Measurements from ENCODE around the gene SIPA1L3. TPM values are rescaled to one million over a fixed set of nuclear protein-coding genes. Genes with fewer than 3 reads are reported as not detected.

SIPA1L3 gene
- total and polyA plus RNA-seq, 8 donors, result 2.9 to 211 (median 24.3) TPM

- Histone ChIP-seq H3K9me3 (no peaks in the 10 kb centered on the region), H3K27me3 (no peaks in the 10 kb centered on the region), H3K36me3 (peaks cover 0 to 7% (median 0%) of the 10 kb centered on the region in 4 donors), H3K4me3 (no peak overlapping the region), H3K27ac (no peak overlapping the region), H3K4me1 (no peaks in the 10 kb centered on the region)
- DNase-seq, result no peak
- TF ChIP-seq POLR2A (IDR thresholded peaks at IDR 0.05) (no peak), POLR2AphosphoS5 (IDR thresholded peaks at IDR 0.05) (no peak), EP300 (IDR thresholded peaks at IDR 0.05) (no peak)
- TF ChIP-seq, protein P1, sequence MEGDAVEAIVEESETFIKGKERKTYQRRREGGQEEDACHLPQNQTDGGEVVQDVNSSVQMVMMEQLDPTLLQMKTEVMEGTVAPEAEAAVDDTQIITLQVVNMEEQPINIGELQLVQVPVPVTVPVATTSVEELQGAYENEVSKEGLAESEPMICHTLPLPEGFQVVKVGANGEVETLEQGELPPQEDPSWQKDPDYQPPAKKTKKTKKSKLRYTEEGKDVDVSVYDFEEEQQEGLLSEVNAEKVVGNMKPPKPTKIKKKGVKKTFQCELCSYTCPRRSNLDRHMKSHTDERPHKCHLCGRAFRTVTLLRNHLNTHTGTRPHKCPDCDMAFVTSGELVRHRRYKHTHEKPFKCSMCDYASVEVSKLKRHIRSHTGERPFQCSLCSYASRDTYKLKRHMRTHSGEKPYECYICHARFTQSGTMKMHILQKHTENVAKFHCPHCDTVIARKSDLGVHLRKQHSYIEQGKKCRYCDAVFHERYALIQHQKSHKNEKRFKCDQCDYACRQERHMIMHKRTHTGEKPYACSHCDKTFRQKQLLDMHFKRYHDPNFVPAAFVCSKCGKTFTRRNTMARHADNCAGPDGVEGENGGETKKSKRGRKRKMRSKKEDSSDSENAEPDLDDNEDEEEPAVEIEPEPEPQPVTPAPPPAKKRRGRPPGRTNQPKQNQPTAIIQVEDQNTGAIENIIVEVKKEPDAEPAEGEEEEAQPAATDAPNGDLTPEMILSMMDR (IDR thresholded peaks at IDR 0.05), result no peak
- WGBS, 5 donors, result 87 to 96% (median 95%) methylated on average over 6 of the region's 6 CpGs
- intact Hi-C loops (cut with DNase I; ENCODE audit: low total_unique reads), result no loop called here
Observed at GRCh38 chr19:38015216-38015615, 108.2 kb downstream of the SIPA1L3 start.

GRCh38 chr19:38015761-38016160 is 108.8 kb downstream of the SIPA1L3 start:
- intact Hi-C loops (cut with DNase I; ENCODE audit: low total_unique reads), result no loop called here
- Histone ChIP-seq H3K27me3 (no peaks in the 10 kb centered on the region), H3K27ac (no peak overlapping the region), H3K36me3 (peaks cover 0 to 5% (median 0%) of the 10 kb centered on the region in 4 donors), H3K4me3 (no peak overlapping the region), H3K9me3 (no peaks in the 10 kb centered on the region), H3K4me1 (no peaks in the 10 kb centered on the region)
- WGBS, 5 donors, result 92 to 94% (median 93%) methylated on average over 7 of the region's 7 CpGs
- no peak for DNase-seq
- TF ChIP-seq POLR2A (IDR thresholded peaks at IDR 0.05), result no peak
- TF ChIP-seq, protein P1 (IDR thresholded peaks at IDR 0.05), result no peak
- no peak for TF ChIP-seq POLR2AphosphoS5 (IDR thresholded peaks at IDR 0.05)
- TF ChIP-seq EP300 (IDR thresholded peaks at IDR 0.05), result no peak

GRCh38 chr19:38017401-38018151 is 110.6 kb downstream of the SIPA1L3 start:
- no peaks in the 10 kb centered on the region for H3K27me3 ChIP-seq
- H3K4me3 ChIP-seq, result no peak overlapping the region
- no peaks in the 10 kb centered on the region for H3K9me3 ChIP-seq
- TF ChIP-seq POLR2AphosphoS5 (IDR thresholded peaks at IDR 0.05), result no peak
- TF ChIP-seq, protein P1 (IDR thresholded peaks at IDR 0.05), result no peak
- TF ChIP-seq EP300 (IDR thresholded peaks at IDR 0.05), result no peak
- no peak for TF ChIP-seq POLR2A (IDR thresholded peaks at IDR 0.05)
- DNase-seq, result no peak
- WGBS, 5 donors, result 87 to 99% (median 95%) methylated on average over 6 of the region's 6 CpGs
- H3K27ac ChIP-seq, result no peak overlapping the region
- peaks cover 0 to 5% (median 0%) of the 10 kb centered on the region in 4 donors for H3K36me3 ChIP-seq
- peaks cover under 1 to 3% (median 2%) of the 10 kb centered on the region in 4 donors for H3K4me1 ChIP-seq
- intact Hi-C loops (cut with DNase I; ENCODE audit: low total_unique reads), result no loop called here

DNA sequence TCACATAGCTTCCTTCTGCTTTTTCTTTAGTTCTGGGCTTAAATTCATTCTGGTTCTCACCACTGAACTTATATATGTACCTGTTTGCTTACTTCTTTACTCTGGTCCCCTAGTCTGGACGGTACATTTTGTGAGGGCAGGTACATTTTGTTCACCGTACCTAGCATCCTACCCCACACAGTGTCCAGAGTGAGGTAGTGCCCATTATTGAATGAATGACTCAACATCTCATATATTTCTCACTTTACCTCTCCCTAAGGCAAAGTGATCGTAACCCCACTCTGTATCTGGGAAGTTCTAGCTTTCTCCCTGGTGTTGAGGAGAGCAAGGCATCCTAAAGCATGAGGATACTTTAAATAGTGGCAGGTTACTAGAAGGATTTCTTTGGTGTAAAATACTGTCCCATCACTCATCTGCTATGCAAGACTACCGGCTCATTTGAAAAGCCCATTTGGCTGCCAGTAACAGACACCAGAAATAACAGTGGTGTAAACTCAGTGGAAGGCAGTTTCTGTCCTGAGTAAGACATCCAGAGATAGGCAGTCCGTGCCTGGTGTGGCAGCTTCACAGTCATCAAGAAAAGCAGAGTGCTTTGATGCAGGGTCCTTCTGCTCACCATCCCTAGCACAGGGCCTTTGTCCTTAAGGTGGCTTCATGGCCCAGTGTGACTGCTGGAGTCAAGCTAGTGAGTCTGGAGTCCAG is 111.8 kb downstream of the SIPA1L3 start:
- Histone ChIP-seq H3K4me1 (peaks cover 13 to 16% (median 15%) of the 10 kb centered on the region in 4 donors), H3K9me3 (no peaks in the 10 kb centered on the region), H3K4me3 (no peak overlapping the region), H3K36me3 (peaks cover 0 to 3% (median 0%) of the 10 kb centered on the region in 4 donors), H3K27me3 (no peaks in the 10 kb centered on the region), H3K27ac (no peak overlapping the region)
- intact Hi-C loops (cut with DNase I; ENCODE audit: low total_unique reads), result no loop called here
- WGBS, 5 donors, result 76 to 90% (median 84%) methylated on average over 5 of the region's 5 CpGs
- DNase-seq, result no peak
- no peak for TF ChIP-seq POLR2AphosphoS5 (IDR thresholded peaks at IDR 0.05)
